AG09319 (cell line): ENCODE measurements around the gene APBB1IP.

Source experiments
- DNase-seq: peaks from one replicate; pipeline ENCODE4 v3.0.0-alpha.2; 2010; ENCODE audit warnings: low read depth; ENCODE audit errors: extremely low read depth
- TF ChIP-seq, protein P1 (sequence below): IDR thresholded peaks from 2 replicates; pipeline ENCODE4 v1.5.1; 2011; ENCODE audit warnings: low read depth, mild to moderate bottlenecking, inconsistent platforms, low read length, moderate library complexity

Gene APBB1IP

DNA sequence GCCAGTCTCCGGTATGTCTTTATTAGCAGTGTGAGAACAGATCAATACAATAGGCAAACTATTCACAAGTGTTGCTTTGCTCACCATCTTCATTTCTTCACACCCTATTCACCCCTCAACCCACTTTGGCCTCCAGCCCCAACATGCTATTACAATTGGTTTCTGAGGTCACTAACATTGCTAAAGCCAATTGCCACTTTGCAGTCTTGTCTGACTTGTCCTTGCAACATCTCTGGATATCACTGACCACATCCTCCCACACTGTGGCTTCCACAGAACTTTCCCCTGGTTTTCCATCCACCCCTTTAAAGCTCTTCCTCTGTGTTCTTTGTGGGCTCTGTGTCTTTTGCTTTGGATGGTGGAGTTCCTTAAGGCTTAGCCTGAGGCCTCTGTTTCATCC, 5.2 kb upstream of the APBB1IP start:
- DNase-seq, result no peak
- TF ChIP-seq, protein P1, sequence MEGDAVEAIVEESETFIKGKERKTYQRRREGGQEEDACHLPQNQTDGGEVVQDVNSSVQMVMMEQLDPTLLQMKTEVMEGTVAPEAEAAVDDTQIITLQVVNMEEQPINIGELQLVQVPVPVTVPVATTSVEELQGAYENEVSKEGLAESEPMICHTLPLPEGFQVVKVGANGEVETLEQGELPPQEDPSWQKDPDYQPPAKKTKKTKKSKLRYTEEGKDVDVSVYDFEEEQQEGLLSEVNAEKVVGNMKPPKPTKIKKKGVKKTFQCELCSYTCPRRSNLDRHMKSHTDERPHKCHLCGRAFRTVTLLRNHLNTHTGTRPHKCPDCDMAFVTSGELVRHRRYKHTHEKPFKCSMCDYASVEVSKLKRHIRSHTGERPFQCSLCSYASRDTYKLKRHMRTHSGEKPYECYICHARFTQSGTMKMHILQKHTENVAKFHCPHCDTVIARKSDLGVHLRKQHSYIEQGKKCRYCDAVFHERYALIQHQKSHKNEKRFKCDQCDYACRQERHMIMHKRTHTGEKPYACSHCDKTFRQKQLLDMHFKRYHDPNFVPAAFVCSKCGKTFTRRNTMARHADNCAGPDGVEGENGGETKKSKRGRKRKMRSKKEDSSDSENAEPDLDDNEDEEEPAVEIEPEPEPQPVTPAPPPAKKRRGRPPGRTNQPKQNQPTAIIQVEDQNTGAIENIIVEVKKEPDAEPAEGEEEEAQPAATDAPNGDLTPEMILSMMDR, result no peak

DNA sequence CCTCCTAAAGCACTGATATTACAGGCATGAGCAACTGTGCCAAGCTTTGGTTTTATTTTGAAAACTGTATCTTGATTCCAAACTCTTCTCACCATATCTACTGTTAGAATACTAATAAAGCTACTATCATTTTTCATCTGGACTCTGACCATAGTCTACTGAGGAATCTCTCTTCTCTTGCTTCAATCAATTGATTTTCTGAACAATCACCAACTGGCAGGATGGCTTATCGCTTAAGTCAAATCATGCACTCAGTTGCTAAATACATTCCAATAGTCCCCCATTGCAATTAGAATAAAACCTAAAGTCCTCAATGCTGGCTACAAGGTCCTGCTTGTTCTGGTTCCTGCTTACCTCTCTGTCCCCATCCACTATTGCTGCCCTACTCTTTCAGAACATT, 2.3 kb upstream of the APBB1IP start:
- DNase-seq, result no peak
- TF ChIP-seq, protein P1, result no peak

DNA sequence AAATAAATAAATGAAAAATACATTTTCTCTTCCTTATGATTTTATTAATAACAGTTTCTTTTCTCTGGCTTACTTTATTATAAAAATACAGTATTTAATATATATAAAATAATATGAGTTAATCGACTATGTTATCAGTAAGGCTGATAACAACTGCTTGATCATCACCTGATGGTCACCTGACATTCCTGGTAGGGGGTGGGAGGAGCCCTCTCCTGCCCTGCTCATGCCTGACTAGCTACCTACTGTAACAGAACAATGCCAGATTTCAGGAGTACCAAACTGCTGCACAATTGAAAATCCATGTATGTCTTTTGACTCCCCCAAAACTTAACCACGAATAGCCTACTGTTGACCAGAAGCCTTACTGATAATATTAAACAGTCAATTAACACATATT, 1.3 kb upstream of the APBB1IP start:
- DNase-seq, result no peak
- TF ChIP-seq, protein P1, result no peak

DNA sequence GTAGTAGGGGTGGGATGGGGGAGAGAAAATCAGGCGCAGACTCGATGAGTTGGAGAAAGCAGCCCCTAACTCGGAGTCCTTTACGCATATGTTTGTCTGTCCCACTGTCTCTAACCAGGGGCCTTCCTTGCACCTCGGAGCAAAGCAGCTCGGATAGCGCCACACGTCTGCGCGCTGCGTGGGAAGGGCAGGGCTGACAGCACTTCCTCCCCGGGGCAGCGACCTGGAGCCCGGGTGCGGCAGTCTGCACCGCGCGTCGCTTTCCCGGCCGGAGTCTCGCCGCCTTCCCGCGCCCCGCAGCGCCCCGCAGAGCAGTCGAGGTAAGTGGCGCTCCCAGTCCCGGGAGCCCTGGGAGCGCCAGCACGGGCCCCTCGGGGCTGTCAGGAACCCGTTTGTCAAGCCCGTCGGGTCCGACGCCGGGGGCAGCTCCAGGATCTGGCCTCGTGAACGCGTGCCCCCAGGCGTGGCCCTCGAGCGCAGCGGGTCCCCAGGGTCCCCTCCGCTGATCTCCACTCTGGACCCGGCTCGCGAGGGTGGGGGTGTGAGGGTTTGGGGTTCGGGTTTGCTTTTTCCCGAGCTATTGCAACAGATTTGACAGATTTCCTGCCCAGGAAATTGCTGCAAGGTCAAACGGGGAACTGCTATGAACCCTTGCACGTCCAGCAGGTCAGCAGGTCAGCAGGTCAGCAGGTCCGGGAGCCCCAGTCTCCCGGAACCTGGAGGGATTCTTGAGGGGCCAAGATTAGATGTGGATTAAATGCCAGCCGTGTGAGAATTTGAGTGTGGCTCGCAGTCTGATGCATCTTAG, 597 bp downstream of the APBB1IP start:
- no peak for DNase-seq
- TF ChIP-seq, protein P1, result no peak

DNA sequence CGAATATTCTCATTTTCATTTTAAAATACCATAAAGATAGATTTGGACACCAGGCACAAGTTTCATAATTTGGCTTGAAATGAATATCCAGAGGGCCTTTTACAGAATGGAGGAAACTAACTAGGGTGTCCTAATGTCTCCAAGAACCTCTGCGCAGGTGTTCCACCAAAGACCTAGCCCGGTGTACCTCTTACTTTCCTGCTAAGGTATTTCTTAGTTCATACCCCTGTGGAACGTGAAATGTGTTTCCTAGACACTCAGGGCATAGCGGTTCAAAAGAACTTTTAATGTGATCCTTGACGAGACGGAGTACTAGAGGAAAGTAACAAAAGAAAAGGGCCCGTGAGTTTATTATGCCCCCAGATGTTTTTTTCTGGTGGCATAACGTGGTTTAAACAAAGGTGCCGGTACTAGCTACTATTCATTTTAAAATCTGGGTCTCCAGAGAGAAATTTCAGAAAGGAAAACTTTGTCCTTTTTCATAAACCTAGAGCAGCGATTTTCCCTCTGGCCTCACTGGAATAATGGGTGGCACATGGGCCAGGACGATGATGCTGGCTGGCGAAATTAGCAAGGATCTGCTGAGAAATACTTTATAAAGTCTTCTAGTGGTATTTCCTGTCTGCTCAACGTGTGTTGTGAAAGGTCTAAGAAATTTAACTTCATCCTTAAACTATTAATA, 1.4 kb downstream of the APBB1IP start:
- TF ChIP-seq, protein P1, result no peak
- DNase-seq, result no peak

DNA sequence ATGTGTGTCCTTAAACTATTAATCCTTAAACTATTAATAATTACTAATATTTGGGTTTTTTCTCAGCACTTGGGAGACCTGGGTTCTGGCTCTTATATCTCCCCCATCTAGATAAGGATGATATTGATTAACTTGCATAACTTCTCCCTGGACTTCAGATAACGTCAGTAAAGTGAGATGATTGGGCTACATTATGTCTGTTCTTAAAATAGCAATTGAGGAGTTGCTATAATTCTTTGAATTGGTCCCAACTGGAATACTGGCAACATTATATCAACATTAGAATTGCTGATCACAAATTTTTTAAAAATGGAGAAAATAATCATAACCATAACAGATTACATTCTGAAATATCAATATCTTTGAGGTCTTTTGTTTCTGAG, 1.9 kb downstream of the APBB1IP start:
- no peak for DNase-seq
- TF ChIP-seq, protein P1, result no peak

DNA sequence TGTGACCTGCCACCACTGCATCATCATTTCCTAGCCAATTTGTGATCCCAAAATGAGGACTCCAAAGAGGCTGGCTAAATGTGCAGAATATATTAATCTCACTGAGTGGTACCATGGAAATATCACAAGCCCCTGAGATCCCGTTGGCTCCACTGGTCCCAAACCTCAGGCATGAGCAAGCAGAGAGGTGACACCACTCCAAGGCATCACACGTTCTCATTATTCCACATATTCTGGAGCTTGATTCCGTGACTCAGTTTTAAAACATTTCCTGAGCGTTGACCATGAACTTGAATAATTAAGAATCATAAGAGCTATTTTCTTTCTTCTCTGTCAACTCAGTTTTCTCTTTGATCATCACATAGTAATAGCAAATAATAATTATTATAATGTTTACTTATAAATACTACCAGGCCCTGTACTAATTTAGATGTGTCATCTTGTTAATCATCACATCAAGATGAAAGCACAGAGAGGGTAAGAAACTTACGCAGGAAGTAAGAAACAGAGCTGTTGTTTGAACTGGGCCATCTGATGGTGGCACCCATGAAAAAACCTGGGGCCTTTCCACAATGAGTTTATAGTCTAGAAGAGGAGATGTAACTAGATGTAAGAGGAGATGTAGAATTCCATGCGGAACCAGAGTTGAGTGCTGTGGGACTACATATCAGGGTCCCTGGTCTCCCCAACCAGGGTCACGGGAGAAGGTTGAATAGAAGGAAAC, 3.5 kb downstream of the APBB1IP start:
- TF ChIP-seq, protein P1, result no peak
- DNase-seq, result no peak
